ENCODE results near the gene OBSCN.
A peak's percentile ranks its signal among the peaks of the same experiment; 100 is the strongest.

Gene OBSCN

DNA sequence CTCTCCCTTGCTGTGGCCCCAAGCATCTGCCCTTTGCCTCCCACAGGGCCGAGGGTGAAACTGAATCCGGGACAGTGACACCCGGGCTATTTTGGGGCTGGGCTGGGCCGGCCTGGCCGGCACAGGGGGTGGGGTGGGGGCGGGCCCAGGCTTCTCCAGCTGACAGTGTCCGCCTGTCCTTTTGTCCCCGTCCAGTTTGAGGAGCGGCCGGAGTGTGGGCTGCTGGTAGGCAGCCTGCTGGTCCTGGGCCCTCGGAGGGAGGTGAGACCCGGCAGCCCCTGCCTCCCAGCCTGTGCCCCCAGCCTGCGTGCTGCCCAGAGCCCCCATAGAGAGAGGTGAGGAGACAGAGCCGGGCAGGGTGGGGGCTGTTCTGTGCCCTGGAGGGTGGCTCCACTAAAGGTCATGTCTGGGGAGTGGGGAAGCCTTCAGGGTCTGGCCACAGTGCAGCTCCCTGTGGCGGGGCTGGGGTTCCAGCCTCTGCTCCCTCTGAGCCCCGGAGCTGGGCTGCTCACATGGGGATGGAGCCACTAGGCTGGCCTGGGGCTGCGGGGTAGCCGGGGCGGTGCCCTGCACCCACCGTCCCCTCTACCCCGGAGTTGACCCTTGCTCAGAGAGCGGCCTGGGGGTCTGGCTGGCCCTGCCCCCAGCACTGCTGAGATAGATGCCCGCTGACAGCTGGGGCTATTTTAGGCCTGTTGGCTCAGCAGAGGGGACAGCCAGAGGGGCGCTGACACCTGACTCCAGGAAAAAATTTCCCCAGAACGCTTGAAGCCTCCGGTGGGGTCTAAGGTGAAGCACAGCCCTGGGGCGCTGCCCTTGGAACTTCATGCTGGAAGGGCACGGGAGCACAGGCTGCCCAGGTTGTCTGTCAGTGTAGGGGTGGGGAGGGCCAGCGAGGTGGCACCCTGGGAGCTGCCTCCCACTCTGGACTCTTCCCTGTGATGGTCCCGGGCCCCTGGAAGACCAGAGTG is at the start of gene OBSCN:
TSS of gene OBSCN (plus strand) at position 194 of the 971 bp plus-strand sequence. CDS start 3,740 bp downstream, outside the sequence.
- in situ Hi-C loops (cut with HindIII; ENCODE audit: low pct_ligation_motif_present, low pct_unique_long_range_greater_than_20kb, low sequenced_read_pairs), result no loop called here
- no peak for DNase-seq

GRCh38 chr1:228158151-228159007 is 49.5 kb upstream of the OBSCN start:
- DNase-seq, result no peak

GRCh38 chr1:228159008-228159665 is 48.7 kb upstream of the OBSCN start:
- in situ Hi-C loops (cut with HindIII; ENCODE audit: low pct_ligation_motif_present, low pct_unique_long_range_greater_than_20kb, low sequenced_read_pairs), result no loop called here

More at GRCh38 chr1:228158151-228159007, 49.5 kb upstream of the OBSCN start:
- in situ Hi-C loops (cut with HindIII; ENCODE audit: low pct_ligation_motif_present, low pct_unique_long_range_greater_than_20kb, low sequenced_read_pairs), result no loop called here

DNA sequence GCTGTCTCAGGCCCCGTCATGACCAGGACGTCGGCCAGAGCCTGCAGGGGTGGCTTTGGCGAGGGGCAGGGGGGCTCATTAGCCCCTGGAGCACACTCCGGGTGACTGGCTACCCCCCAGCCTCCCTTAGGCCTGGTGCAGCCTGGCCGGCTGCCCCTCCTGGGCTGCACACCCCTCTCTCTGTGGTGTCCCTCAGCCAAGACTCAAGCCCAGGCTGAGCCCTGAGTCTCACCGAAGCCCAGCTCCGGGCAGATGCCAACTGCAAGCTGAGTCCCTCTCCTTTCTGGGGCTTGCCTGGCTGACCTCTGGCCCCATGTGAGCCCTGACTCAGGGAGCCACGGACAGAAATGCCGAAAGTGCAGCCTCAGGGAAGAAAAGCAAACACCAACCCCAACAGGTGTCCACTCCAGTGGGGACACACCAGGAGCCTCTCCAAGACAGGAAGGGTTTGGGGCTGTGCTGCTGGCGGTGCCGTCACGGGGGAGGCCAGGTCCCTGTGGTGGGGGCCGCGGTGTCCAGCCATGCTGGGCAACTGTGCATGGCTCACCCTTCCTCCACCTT is 47.6 kb upstream of the OBSCN start:
- DNase-seq, result no peak
- in situ Hi-C loops (cut with HindIII; ENCODE audit: low pct_ligation_motif_present, low pct_unique_long_range_greater_than_20kb, low sequenced_read_pairs), result no loop called here

More at GRCh38 chr1:228159008-228159665, 48.7 kb upstream of the OBSCN start:
- DNase-seq, result no peak

DNA sequence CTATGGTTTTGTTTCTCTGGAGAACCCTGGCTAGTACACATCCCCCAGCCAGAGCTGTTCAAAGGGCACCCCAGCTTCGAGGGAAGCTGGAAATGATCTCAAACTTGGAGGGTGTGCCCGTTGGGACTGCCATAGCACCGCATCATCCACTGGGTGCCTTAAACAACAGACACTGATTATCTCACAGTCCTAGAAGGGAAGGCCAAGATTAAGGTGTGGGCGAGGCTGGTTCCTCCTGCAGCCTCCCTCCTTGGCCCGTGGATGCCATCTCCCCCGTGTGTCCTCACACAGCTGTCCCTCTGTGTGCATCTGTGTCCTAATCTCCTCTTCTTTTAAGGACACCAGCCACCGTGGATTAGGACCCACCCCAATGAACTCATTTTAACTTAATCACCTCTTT is 46.5 kb upstream of the OBSCN start:
- in situ Hi-C loops (cut with HindIII; ENCODE audit: low pct_ligation_motif_present, low pct_unique_long_range_greater_than_20kb, low sequenced_read_pairs), result no loop called here
- no peak for DNase-seq

- in situ Hi-C loops (cut with HindIII; ENCODE audit: low pct_ligation_motif_present, low pct_unique_long_range_greater_than_20kb, low sequenced_read_pairs), result no loop called here
- no peak for DNase-seq
Observed at GRCh38 chr1:228161866-228162265, 46.0 kb upstream of the OBSCN start.

DNA sequence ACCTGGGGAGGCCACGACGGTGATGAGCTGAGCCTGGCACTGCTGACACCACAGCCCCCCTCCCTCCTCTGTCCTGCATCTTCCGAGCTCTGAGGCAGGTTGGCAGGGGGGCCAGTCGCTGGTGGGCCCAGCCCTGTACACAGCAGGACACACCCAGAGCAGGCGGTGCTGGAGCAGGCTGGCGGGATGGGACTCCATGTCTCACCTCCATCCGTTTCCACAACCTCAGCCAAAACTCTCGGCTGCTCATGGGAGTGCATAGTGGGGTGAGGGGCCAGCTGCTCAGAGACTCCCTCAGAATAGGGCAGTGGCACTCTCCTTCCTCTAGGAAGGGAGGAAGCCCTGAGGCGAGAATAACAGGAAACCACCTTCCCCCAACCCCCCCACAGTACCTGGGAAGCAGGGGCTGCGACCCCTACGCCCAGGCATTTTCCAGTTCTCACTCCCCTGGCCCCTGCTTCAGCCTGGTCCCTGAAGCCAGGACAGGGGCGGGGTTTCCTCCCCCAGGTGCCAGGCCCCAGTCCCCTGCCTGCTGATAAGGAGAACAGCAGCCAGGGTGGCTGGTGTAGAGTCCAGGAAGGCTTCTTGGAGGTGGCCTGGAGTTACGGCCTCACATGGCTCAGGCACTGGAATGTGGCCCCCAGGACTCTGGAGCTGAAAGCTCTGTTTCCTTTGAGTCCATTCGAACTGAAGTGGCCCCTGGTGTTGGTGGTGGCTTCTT is 45.4 kb upstream of the OBSCN start:
- DNase-seq, result no peak
- in situ Hi-C loops (cut with HindIII; ENCODE audit: low pct_ligation_motif_present, low pct_unique_long_range_greater_than_20kb, low sequenced_read_pairs), result no loop called here

GRCh38 chr1:228163007-228163753 is 44.7 kb upstream of the OBSCN start:
- in situ Hi-C loops (cut with HindIII; ENCODE audit: low pct_ligation_motif_present, low pct_unique_long_range_greater_than_20kb, low sequenced_read_pairs), result no loop called here
- no peak for DNase-seq

DNA sequence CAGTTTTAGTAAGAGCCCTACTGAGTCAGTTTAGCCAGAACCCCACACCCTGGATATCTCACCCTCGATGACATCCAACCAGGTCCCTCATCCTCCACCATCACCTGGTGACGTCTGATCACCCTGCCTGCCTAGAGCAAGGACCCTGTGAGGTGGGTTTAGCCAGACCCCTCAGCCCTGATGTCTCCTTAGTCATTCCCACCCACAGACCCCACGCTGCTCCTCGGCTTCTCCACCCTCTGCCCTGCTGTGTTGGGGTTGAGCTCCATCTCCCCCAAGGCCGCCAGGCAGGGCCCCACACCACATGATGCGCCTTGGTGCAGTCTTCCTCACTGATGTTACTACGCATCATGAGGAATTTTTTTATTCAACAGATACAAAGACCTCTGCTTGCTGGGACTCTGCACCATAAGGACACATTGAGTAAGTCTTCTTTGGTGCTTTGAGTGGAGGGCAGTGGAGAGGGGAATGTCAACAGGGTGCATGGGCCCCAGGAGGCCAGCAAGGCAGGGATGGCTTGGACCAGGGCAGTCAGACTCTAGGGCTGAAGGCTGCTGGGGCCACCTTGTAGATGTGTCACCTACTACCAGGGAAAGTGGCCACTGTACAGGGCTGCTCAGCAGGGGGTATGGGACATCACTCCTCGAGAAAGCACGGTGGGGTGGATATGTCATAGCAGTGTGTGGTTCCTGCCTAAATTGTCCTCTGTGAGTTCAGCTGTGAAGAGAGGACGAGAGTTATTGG is 43.9 kb upstream of the OBSCN start:
- no peak for DNase-seq

GRCh38 chr1:228164561-228165371 is 43.1 kb upstream of the OBSCN start:
- DNase-seq, result no peak
- in situ Hi-C loops (cut with HindIII; ENCODE audit: low pct_ligation_motif_present, low pct_unique_long_range_greater_than_20kb, low sequenced_read_pairs), result no loop called here

More for the DNA sequence above, 43.9 kb upstream of the OBSCN start:
- in situ Hi-C loops (cut with HindIII; ENCODE audit: low pct_ligation_motif_present, low pct_unique_long_range_greater_than_20kb, low sequenced_read_pairs), result no loop called here

- in situ Hi-C loops (cut with HindIII; ENCODE audit: low pct_ligation_motif_present, low pct_unique_long_range_greater_than_20kb, low sequenced_read_pairs), result no loop called here
- DNase-seq, result peak; percentile 99
Observed at GRCh38 chr1:228165372-228166169, 42.3 kb upstream of the OBSCN start, which contains the start of gene IBA57. Gene IBA57 (plus strand): TSS chr1:228165804. CDS start chr1:228165817, 13 bp downstream.

- in situ Hi-C loops (cut with HindIII; ENCODE audit: low pct_ligation_motif_present, low pct_unique_long_range_greater_than_20kb, low sequenced_read_pairs), result no loop called here
- peak; percentile 54 for DNase-seq
Observed at GRCh38 chr1:228166170-228166936, 41.5 kb upstream of the OBSCN start.

DNA sequence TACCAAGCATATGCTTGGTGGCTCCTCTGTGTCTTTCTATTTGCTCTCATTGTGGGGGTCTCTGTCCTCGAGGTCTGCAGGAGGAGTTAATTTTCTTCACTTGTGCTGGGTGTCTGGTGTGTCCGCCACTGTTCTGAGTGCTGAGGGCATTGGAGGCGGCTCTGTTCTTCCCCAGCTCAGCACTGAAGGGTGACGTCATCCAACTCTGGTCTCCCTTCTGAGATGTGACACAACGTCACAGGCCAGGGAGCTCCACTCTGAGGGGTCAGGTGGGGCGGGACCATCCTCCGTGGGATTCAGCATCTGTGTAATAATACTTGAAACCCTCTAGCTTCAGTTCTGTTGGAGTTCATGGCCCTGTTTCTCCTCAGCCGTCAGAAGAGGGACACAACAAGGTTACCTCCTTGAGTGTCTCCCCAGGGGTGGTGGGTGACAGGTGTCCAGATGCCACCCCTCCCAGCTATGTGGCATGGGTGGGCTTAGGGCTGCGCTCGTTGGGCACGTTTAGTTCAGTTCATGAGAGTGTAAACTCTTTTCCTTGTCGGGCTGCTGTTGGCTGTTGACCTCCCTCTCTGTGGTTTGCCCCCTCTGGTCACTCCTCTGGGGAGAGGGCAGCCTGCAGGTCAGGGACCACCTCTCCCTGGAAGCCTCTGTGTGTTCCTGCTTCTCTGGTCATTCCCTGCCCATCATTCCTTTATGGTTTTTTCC is 39.1 kb upstream of the OBSCN start:
- in situ Hi-C loops (cut with HindIII; ENCODE audit: low pct_ligation_motif_present, low pct_unique_long_range_greater_than_20kb, low sequenced_read_pairs), result no loop called here

GRCh38 chr1:228169345-228169744 is 38.5 kb upstream of the OBSCN start:
- DNase-seq, result no peak
- in situ Hi-C loops (cut with HindIII; ENCODE audit: low pct_ligation_motif_present, low pct_unique_long_range_greater_than_20kb, low sequenced_read_pairs), result no loop called here

More for the DNA sequence above, 39.1 kb upstream of the OBSCN start:
- no peak for DNase-seq
